ENCODE data around the gene EIF2A.

The EIF2A gene

GRCh38 chr3:150631515-150632221 is 85.1 kb downstream of the EIF2A start:
- DNase-seq (ENCODE audit: low read depth in 2 of 2, low spot score in 1 of 2) = no peak

- DNase-seq (ENCODE audit: low read depth in 2 of 2, low spot score in 1 of 2) = no peak
Measured at GRCh38 chr3:150635076-150635475, 88.5 kb downstream of the EIF2A start.

GRCh38 chr3:150635526-150635925 is 88.9 kb downstream of the EIF2A start:
- DNase-seq (ENCODE audit: low read depth in 2 of 2, low spot score in 1 of 2) = no peak
